GM19468 (cell line): Measurements from ENCODE around the gene CDKL2.
A peak's percentile ranks its signal among the peaks of the same experiment; 100 is the strongest.
"Not testable (repeated sequence)": the region's sequence is repeated elsewhere in the genome, so short reads cannot be mapped to it uniquely, and the experiment has no call there.

Experiments used
- ATAC-seq: cut with Tn5 transposase; IDR thresholded peaks from one replicate; pipeline ENCODE4 v1.9.1; 2021; ENCODE audit warnings: mild to moderate bottlenecking, moderate library complexity, moderate number of reproducible peaks; ENCODE audit not compliant: unreplicated experiment; ENCODE audit errors: extremely low read depth

Gene CDKL2

DNA sequence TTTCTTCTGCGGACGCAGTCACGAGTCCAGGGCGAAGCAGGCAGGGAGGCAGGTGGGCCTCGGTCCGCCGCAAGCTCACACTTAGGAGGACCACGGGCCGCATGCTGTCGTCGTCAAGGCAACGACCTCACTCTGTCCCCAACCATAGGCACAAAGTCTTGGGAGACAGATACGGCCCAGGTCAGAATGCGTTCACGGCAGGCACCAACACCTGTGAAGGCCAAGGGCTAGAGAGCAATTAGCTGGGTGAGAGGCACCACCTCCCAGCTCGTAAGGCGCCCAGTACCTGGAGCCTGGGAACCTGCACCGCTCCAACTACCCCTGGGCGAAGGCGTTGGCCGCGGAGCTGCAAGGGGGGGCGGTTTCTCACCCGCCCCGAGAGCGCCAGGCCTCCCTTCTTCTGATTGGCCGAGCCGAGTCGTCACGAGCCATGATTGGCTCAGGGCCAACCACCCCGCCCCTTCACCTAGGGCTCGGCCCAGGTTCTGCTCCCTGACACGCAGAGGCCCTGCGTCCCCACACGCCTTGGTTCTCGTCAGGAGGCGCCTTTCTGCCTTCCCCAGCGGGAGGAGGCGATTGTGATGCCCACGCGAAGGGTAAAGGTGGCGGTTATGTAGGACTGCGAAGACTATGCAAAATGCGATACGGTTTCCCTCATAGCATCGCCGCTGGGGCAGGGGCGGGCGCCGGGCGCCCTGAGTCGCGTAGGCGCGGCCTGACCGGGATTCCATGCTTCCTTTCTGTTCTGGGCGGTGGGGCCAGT is at the start of gene CDKL2:
Gene CDKL2, minus strand, starts transcription at position 355 of the 763 bp plus-strand sequence. CDS start 4,540 bp downstream, outside the sequence.
- peak; percentile 93 for ATAC-seq

DNA sequence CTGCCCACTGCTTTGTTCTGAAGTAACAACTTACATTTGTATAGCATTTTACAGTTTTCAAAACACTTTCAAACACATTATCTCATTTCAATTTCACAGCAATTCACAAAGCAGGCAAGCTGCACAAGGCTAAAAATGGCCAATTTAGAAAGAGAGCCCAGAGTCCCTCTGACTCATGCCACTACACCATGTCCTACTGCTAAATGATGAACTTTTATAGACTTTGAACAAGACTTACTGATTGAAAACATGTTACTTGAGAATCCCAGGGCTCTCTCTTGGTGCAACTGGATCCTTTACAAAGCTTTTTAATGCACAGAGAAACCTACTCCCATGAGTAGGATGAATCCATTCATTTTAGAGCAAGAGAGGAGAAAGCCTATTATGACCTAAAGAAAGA is 48.6 kb upstream of the CDKL2 start:
- ATAC-seq, result no peak

DNA sequence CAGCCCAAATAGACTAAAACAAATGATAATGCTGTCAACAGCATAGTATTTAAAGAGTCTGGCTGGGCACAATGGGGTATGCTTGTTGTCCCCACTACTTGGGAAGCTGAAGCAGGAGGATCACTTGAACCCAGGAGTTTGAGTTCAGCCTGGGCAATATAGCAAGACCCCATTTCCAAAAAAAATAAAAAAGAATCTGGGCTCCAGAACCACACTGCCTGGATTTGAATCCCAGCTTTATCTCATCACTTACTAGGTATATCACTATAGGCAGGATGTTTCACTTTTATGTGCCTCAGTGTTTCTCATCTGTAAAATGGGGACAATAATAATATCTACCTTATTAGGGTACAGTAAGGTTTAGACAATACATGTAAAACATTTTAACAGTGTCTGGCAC is 48.1 kb upstream of the CDKL2 start:
- ATAC-seq, result no peak

DNA sequence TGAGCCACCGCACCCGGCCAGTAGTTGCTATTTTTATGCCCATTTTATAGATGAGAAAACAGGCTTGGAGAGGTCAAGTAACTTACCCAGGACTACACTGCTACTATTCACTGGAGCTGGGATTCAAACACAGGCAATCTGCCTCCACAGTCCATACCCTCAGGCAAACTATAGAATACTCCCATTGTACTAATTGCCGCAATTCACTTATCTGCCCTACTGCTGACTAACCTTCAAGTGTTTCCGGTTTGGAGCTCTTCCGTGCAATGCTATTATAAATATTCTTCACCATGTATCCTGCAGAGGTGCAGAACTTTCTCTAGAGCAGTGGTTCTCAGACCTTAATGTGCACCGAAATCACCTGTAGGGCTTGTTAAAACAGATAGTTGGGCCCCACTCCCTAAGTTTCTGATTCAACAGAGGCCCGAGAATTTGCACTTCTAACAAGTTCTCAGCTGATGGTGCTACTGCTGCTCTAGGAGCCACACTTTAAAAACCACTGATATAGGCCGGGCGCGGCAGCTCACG is 44.7 kb upstream of the CDKL2 start:
- ATAC-seq, result no peak

DNA sequence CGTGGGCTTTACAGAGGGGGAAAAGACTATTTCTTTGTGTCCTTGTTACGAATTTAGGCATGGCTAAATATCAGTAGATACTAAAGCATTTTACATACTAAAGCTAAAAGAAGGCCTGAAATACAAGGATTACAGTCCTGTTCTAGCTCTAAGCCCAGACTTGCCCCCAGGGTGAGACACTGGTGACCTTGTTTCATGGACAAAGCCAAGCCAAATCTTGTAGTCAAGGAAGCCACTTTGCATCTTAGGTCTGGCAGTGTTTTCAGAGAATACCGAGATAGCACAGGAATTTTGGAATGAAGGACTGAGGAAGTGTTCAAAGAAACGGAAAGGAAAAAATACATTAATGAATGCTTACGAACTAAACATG is 43.6 kb upstream of the CDKL2 start:
- ATAC-seq, result no peak

DNA sequence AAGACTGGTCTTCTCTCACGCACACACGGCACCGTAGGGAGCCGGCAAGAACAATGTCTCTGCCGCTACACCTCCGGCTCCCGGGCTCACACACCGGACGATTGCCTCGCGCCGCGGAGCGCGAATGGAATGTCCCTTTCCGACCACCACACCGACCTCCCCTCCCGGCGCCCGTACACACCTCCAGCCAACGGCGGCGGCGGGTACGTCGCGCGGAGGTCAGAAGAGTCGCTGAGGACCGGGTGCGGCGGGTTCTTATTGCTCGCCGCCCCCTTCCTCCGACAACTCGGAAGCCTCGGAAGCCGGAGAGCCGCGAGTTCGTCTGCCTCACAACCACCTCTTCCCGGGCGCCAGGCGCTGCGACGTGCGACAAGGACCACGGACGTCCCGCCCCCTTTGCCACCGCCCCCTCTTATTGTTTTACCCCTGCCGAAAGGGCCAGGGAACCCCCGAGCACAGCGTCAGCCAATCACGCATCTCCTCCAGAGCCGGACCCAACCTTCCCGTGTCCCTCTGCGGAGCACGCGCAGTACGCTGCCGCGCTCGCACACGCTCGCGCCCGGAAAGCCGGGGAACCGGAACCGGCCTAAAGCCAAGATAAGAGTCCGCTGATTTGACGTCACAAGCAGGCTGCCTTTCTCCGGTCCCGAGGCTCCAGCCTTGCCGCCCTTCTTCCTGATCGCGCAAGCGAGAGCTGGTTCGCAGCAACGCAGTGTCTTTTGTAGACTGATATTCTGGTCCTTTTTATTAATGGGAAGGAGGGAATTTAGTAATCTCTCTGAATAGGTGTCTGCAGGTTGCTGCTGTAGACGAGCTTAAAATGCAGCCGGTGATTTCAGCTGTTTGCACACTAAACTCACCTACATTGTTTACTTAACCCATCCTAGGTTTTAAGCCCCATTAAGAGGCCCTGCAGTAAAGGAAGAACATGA is 43.0 kb upstream of the CDKL2 start, which contains the start of gene G3BP2:
Gene G3BP2, minus strand, starts transcription at position 385 of the 932 bp plus-strand sequence. CDS start 11,386 bp downstream, outside the sequence.
- ATAC-seq, result peak; percentile 95

DNA sequence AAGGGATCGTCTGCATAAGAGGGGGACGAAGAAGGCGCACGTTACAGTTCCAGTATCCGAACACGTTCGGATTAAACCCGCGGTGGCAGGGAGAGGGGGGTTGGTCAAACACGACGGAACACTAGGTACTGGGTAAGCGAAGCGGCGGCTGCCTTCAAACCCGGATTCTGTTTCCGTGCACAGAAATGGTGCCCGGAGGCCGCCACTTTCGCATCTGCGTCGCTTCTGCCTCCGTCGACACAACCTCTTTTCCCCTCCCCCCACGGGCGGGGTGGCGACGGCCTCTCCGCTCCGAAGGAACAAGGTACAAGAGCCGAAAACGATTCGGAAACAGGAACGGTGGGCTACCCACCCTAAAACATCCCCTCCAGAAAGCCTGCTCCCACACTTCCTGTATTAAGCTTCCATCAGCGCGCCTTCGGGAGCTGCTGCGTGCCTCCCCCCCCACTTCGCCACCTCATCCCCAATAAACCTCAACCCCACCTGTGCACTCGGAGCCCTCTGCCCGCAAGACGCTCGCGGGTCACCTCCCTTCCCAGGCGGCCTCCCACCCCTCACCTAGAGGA is 42.2 kb upstream of the CDKL2 start:
- ATAC-seq, result no peak

DNA sequence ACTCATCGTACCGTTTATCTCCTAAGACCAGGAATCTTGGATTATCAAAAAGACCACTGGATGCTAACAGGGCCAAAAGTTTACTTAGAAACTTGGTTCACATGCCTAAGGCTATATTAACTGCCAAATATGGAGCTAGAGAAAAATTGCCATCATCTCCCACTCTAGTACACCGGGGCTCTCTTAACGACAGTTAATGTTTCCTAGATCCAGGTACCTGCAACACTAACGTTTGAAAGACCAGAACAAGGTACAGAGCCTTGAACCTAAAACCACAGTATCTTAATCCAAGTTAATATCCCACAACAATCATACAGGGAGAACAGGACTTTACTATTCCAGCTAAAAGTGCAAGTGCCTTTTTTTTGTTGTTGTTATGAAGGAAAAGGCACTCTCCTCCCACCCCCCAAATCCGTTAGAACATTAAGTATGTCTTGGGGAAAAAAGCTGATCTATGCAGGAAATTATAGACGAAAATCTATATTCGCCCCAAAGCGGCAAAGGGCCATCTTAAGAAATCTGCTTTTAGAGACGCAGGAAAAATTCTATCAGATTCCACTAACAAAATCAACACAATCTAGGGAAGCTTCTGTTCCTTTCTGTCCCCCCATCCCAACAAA is 41.6 kb upstream of the CDKL2 start:
- no peak for ATAC-seq

DNA sequence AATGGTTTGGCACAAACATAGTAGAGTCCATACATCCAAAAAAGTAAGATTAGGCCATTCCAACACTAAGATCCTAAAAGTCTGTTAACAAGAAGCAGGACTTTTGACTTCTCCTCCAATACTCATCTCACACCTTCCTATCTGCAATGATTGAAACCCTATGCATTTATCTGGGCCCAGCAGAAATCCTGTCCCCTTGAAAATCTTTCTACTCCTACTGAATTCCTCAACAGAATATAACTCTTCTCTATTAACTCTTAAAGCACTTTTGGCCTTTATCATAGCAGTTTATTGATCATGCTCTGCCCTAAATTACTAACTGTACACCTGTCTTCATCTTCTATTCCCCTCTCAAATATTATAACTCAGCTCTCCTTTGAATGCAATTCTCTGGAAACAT is 38.3 kb upstream of the CDKL2 start:
- no peak for ATAC-seq

DNA sequence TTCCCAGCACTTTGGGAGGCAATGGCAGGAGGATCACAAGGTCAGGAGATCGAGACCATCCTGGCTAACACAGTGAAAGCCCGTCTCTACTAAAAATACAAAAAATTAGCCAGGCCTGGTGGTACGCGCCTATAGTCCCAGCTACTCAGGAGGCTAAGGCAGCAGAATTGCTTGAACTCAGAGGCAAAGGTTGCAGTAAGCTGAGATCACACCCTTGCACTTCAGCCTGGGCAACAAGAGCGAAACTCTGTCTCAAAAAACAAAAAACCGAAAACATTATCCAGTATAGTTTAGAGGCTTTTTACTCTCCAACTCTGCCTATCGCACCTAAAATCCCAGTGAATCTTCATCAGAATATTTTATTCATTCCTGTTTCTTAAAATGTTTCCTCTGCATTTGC is 37.3 kb upstream of the CDKL2 start:
- not testable (repeated sequence) for ATAC-seq

DNA sequence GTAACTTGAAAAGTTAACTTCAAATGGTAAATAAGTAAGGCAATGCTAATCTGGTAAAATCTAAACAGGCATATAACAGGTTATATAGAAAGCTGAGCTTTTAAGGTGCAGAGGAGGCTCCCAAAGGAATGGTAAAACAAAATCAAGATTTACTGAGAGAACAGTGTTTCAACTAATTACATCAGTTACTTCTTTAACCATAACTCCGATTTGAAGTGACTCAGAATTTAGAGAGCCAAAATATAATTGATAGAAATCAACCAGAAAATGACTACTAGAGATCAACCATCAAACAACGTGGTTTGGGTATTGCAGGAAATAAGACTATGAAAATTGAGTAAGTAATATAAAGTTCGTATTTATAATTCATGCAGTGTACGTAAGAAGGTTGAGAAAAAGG is 36.0 kb upstream of the CDKL2 start:
- ATAC-seq, result no peak

DNA sequence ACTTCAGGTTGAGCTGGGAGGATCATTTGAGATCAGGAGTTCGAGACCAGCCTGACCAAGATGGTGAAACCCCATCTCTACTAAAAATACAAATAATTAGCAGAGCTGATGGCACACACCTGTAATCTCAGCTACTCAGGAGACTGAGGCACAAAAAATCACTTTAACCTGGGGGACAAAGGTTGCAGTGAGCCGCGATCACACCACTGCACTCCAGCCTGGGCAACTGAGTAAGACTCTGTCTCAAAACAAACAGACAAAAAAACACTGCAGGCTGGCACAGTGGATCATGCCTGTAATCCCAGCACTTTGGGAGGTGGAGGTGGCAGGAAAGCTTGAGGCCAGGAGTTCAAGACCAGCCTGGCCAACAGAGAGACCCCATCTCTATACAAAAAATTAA is 34.3 kb upstream of the CDKL2 start:
- ATAC-seq, result not testable (repeated sequence)

DNA sequence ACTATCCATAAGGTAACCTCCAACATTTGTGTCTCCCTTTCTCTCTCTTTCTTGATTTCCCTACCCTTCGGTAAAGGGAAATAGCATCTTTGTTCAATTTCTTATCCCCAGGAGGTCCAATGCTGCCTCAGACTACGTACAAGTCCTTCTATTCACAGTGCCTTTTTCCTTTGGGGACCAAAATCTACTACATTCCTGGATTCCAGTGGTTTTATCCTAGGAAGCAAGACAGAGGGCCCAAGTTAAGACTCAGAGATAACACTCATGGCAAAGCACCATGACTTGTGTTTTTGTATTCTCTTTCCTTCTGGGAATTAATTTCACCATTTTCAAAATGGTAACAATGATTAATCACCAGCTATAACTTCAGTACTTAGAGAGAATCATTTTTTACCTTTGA is 32.3 kb upstream of the CDKL2 start:
- no peak for ATAC-seq

DNA sequence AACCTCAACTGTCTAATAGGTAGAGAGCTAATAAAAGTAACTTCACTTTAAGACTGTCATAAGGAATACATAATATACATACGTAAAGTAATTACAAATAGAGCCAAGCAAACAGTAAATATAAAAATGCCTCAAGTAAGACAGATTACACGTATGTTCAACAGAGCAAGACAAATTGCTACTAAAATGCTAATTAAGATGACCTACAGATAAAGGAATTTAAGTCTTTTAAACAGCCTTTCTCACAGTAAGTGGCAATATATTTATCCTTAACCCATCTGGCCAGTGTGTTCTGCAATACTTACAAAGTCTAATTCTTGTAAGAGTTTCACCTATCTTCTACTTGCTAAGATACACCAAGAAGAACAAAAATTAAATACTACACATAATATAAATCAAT is 30.2 kb upstream of the CDKL2 start:
- no peak for ATAC-seq

DNA sequence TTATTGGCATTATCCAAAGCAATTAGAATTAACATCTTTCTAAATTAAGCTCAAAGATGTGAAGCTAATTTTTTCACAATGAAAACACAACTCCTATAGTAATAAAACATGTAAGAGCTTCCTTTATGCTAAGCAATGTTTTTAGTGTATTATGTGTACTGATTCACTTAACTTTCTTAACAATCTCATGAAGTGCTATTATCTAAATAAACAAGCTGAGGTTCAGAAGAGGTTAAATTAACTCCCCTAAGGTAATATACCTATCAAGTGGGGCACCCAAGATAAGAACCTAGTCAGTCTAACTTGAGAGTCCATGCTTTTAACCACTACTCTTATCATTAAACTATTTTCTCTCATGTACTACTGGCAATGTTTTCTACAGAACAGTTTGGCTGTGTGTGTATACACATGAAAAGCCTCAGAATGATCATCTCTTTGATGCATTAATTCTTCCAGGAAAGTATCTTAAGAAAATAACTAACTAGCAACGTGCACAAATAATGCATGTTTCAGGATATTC is 29.2 kb upstream of the CDKL2 start:
- ATAC-seq, result no peak

DNA sequence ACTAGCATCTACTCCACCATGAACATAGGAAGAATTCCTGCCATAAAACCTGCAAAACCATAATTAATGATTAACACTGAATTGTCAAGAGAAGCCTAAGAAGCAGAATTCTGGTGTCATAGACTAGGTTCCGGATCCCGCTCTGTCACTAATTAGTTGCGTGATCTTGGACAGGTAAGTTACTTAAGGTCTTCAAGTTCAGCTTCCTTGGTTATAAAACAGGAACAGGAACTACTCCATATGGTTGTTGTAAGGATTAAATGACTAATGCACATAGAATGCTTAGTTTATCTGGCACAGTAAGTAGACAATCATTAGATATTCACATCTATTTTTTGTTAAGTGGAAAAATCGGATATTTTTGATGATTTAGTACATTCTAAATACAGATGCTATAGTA is 28.5 kb upstream of the CDKL2 start:
- no peak for ATAC-seq

DNA sequence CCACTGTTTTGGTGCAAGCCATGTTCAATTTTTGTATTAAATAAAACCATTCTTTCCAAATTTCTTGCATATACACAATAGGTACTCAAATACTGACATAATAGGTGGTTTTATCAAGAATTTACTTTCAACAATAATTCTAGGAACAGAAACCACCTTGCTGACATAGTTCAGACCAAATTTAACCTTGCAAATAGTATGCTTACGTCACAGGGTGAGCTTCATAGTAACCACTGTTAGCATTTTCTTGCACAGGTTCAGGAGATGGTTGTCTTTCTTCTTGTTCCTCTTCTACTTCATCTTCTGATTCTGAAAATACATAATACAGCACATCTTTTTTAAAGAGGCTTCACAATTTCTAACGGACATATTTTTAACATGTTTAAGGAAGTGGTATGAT is 25.2 kb upstream of the CDKL2 start:
- peak; percentile 28 for ATAC-seq

DNA sequence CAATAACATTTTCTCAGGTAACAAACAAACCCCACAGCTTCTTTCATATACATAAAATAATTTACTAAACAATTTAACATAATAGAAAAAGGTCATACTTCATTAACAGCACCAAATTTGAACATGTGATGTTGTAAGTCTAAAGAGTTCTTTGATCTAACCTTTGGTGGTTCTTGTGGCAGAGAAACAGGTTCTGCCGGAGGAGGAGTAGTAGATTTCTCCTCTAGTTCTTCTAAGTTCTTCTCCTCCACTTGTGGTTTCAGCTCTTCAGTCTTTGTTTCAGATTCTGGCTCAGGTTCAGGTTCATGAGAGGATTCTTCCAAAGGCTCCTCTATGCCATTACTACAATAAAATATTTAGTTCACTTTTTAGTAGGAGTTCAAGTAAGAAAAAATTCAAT is 24.6 kb upstream of the CDKL2 start:
- ATAC-seq, result no peak

DNA sequence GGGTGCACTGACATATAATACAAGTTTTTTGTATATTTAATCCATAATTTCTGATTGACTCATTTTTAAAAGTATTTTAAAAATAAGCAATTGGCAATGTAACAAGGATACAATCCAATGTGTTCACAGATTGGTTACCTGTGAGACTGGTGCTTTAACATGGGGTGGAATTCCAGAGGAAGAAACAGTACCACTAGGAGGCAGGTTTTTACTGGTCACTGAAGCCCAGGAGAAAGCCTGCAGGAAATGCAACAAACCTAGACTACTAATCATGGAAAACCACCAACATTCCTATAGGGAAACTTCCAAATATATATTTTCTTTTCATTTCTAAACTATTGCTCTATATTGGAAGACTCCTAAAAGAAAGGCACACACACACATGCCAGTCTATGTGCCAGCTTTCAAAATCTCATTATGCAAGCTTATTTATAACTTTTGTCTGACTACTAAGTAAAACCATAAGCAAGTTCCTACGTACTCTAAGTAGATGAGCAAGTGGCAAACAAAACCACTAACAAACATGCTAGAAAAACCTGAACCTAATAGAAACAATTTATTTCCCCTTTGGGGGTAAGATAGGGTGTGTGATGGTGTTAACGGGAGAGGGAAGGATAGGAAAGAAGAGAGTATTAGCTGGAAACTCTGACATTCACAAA is 23.6 kb upstream of the CDKL2 start:
- ATAC-seq, result no peak

DNA sequence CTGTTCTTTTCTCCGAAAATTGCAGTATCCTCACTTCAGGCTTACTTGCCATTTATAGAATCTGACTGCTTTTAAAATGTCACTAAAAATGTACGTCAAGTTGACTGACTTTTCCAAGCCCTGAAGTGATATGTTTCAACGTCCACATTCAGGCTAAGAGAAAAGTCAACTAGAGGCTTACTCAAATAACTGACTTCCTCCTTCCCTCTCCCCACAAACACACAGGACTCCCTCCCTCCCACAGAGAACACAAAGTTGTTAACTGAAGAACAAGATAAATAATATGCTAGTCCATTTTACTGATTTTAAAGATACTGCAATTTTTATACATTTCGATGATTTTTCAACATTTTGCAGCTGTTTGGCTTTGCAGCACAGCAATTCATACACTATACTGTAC is 13.8 kb upstream of the CDKL2 start:
- ATAC-seq, result no peak
